ENCODE results near the gene SYTL2. TPM values are rescaled to one million over a fixed set of nuclear protein-coding genes. Genes with fewer than 3 reads are reported as not detected.

The SYTL2 gene
- total RNA-seq, 1 experiment from 2014 or later = 0.75 TPM

Other genes starting within 250 kb of the SYTL2 start
- 2.7 and 6.9 TPM in 2 replicates for gene DLG2, start 183.8 kb downstream of the SYTL2 start, total RNA-seq (2014; rRNA removed; shearing (Covaris generic); ENCODE audit: low replicate concordance)
- 92.1 and 188 TPM in 2 replicates for gene TMEM126B, start 182.5 kb downstream of the SYTL2 start, total RNA-seq (2014; rRNA removed; shearing (Covaris generic); ENCODE audit: low replicate concordance)
- gene TMEM126A, start 163.2 kb downstream of the SYTL2 start, total RNA-seq (2014; rRNA removed; shearing (Covaris generic); ENCODE audit: low replicate concordance) = 29.3 and 77.2 TPM in 2 replicates
- gene CREBZF, start 146.0 kb downstream of the SYTL2 start, total RNA-seq (2014; rRNA removed; shearing (Covaris generic); ENCODE audit: low replicate concordance) = 230 and 297 TPM in 2 replicates
- 0.37 and 0.40 TPM in 2 replicates for gene CCDC89, start 124.9 kb downstream of the SYTL2 start, total RNA-seq (2014; rRNA removed; shearing (Covaris generic); ENCODE audit: low replicate concordance)
- gene CCDC83, start 44.2 kb upstream of the SYTL2 start, total RNA-seq (2014; rRNA removed; shearing (Covaris generic); ENCODE audit: low replicate concordance) = not detected in 2 replicates

Data from Karpas-422 (cell line).